Neuronal stem cell (in vitro differentiated cells): ENCODE data around the gene MAPK8.

Source experiments
- DNase-seq: peaks from one replicate; pipeline ENCODE4 v3.0.0-alpha.2; 2013; ENCODE audit warnings: low spot score
- H2AFZ ChIP-seq: one replicate; pipeline ENCODE4 v1.6.1; 2013; ENCODE audit warnings: mild to moderate bottlenecking, low read length, inconsistent platforms
- H2AK5ac ChIP-seq: 2 replicates; pipeline ENCODE4 v1.6.1; 2013; ENCODE audit warnings: low read depth, mild to moderate bottlenecking, inconsistent platforms, low read length, moderate library complexity, mixed read lengths
- H2BK120ac ChIP-seq: 2 replicates; pipeline ENCODE4 v1.6.1; 2013; ENCODE audit warnings: low read depth, mild to moderate bottlenecking, inconsistent platforms, low read length, moderate library complexity, mixed read lengths
- H2BK12ac ChIP-seq: one replicate; pipeline ENCODE4 v1.6.1; 2013; ENCODE audit warnings: low read length, inconsistent platforms
- H2BK15ac ChIP-seq: 2 replicates; pipeline ENCODE4 v1.6.1; 2013; ENCODE audit warnings: mild to moderate bottlenecking, low read length, inconsistent platforms, mixed read lengths
- H2BK5ac ChIP-seq: one replicate; pipeline ENCODE4 v1.6.1; 2013; ENCODE audit warnings: inconsistent platforms, mild to moderate bottlenecking, low read length, moderate library complexity
- H3K14ac ChIP-seq: one replicate; pipeline ENCODE4 v1.6.1; 2013; ENCODE audit warnings: low read length, inconsistent platforms
- H3K18ac ChIP-seq: 2 replicates; pipeline ENCODE4 v1.6.1; 2013; ENCODE audit warnings: low read length, inconsistent platforms
- H3K23ac ChIP-seq: 2 replicates; pipeline ENCODE4 v1.6.1; 2013; ENCODE audit warnings: low read depth, mild to moderate bottlenecking, mixed read lengths, low read length, inconsistent platforms; ENCODE audit not compliant: poor library complexity
- H3K27ac ChIP-seq: replicated peaks from 3 replicates; pipeline ENCODE4 v1.5.1; 2013; ENCODE audit warnings: low read length, inconsistent platforms
- H3K27me3 ChIP-seq, 3 experiments: 2 replicates each; pipeline ENCODE4 v1.6.1; 2013; ENCODE audit warnings: low read length in 3 of 3, mild to moderate bottlenecking in 2 of 3, inconsistent platforms in 1 of 3, low read depth in 1 of 3, mixed read lengths in 1 of 3, moderate library complexity in 1 of 3; ENCODE audit not compliant: control insufficient read depth in 3 of 3, insufficient read depth in 3 of 3
- H3K36me3 ChIP-seq, 2 donors: replicated peaks in 1 of 2; 2 replicates each; pipeline ENCODE4 v1.6.1; 2013; ENCODE audit warnings: low read length in 2 of 2; ENCODE audit not compliant: control insufficient read depth in 2 of 2, insufficient read depth in 2 of 2
- H3K4ac ChIP-seq: 2 replicates; pipeline ENCODE4 v1.6.1; 2013; ENCODE audit warnings: inconsistent platforms, mild to moderate bottlenecking, low read length, moderate library complexity
- H3K4me1 ChIP-seq, 2 donors: 1 replicate in 1 of 2; 2 replicates in 1 of 2; pipeline ENCODE4 v1.6.1; 2013; ENCODE audit warnings: low read length in 2 of 2, low read depth in 1 of 2; ENCODE audit not compliant: control insufficient read depth in 2 of 2, insufficient read depth in 1 of 2
- H3K4me2 ChIP-seq: one replicate; pipeline ENCODE4 v1.6.1; 2013; ENCODE audit warnings: mild to moderate bottlenecking, low read length, inconsistent platforms; ENCODE audit not compliant: insufficient read depth, poor library complexity, severe bottlenecking
- H3K4me3 ChIP-seq, 2 donors: 2 replicates each; pipeline ENCODE4 v1.5.1; 2013; ENCODE audit warnings: low read length in 2 of 2, mild to moderate bottlenecking in 2 of 2, inconsistent platforms in 1 of 2, moderate library complexity in 1 of 2
- H3K79me1 ChIP-seq: one replicate; pipeline ENCODE4 v1.6.1; 2013; ENCODE audit warnings: low read depth, mild to moderate bottlenecking, inconsistent platforms, low read length, moderate library complexity
- H3K9ac ChIP-seq: one replicate; pipeline ENCODE4 v1.6.1; 2013; ENCODE audit warnings: mild to moderate bottlenecking, low read depth, low read length, inconsistent platforms; ENCODE audit not compliant: poor library complexity
- H3K9me3 ChIP-seq, 2 donors: replicated peaks in 1 of 2; 2 replicates each; pipeline versions ENCODE3 to v1.6.1; 2013; ENCODE audit warnings: low read length in 2 of 2, mild to moderate bottlenecking in 2 of 2, inconsistent platforms in 1 of 2, low read depth in 1 of 2, mixed read lengths in 1 of 2, moderate library complexity in 1 of 2; ENCODE audit not compliant: control insufficient read depth in 2 of 2, insufficient read depth in 1 of 2
- H4K8ac ChIP-seq: one replicate; pipeline ENCODE4 v1.6.1; 2013; ENCODE audit warnings: low read depth, mild to moderate bottlenecking, inconsistent platforms, low read length, moderate library complexity
- H4K91ac ChIP-seq: one replicate; pipeline ENCODE4 v1.6.1; 2013; ENCODE audit warnings: low read length, low read depth, mild to moderate bottlenecking, inconsistent platforms; ENCODE audit not compliant: poor library complexity
- WGBS, 2 donors: extraction: QIAGEN DNeasy Blood & Tissue Kit; methylation state at CpG; one replicate each; pipeline ENCODE4 v1.1.7; 2013; ENCODE audit warnings: missing lambda C conversion rate in 2 of 2, mixed read lengths in 1 of 2; ENCODE audit not compliant: insufficient read length in 2 of 2, insufficient replicate concordance in 1 of 2; ENCODE audit errors: extremely low coverage in 2 of 2; 5-methylcytosine and 5-hydroxymethylcytosine counted together

MAPK8 gene

GRCh38 chr10:48429309-48429708, 122.8 kb downstream of the MAPK8 start:
- Histone ChIP-seq H3K36me3 (peaks cover 0 to 81% of the 10 kb centered on the region in 2 donors), H2BK12ac (no peak overlapping the region), H3K9ac (no peak overlapping the region), H3K4me1 (no peaks in the 10 kb centered on the region), H3K4ac (no peak overlapping the region), H3K27ac (no peak overlapping the region), H3K14ac (no peak overlapping the region), H4K8ac (no peak overlapping the region), H4K91ac (no peak overlapping the region), H3K18ac (no peak overlapping the region), H3K27me3 (no peaks in the 10 kb centered on the region), H2AFZ (no peak overlapping the region), H3K23ac (no peak overlapping the region), H3K4me3 (no peak overlapping the region), H3K4me2 (no peak overlapping the region), H3K9me3 (no peaks in the 10 kb centered on the region), H2BK120ac (no peak overlapping the region), H3K79me1 (no peaks in the 10 kb centered on the region), H2BK15ac (no peak overlapping the region), H2AK5ac (no peak overlapping the region), H2BK5ac (no peak overlapping the region)
- DNase-seq, result no peak
- no CpG with 5 or more reads among the region's 1 CpG for WGBS, 2 donors

- Histone ChIP-seq H3K36me3 (peaks cover 2 to 86% of the 10 kb centered on the region in 2 donors), H3K4ac (no peak overlapping the region), H3K4me2 (no peak overlapping the region), H2AFZ (no peak overlapping the region), H3K4me3 (no peak overlapping the region), H2AK5ac (no peak overlapping the region), H2BK12ac (no peak overlapping the region), H3K4me1 (no peaks in the 10 kb centered on the region), H2BK15ac (no peak overlapping the region), H2BK120ac (no peak overlapping the region), H3K9ac (no peak overlapping the region), H3K79me1 (no peaks in the 10 kb centered on the region), H3K14ac (no peak overlapping the region), H4K91ac (no peak overlapping the region), H3K9me3 (no peaks in the 10 kb centered on the region), H3K27me3 (no peaks in the 10 kb centered on the region), H2BK5ac (no peak overlapping the region), H3K27ac (no peak overlapping the region), H4K8ac (no peak overlapping the region), H3K23ac (no peak overlapping the region), H3K18ac (no peak overlapping the region)
- WGBS, 2 donors, result no CpG with 5 or more reads among the region's 4 CpGs
- DNase-seq, result no peak
Measured at GRCh38 chr10:48430402-48430993, 124.0 kb downstream of the MAPK8 start.

- H3K27ac ChIP-seq, result no peak overlapping the region
- no peak overlapping the region for H2AFZ ChIP-seq
- H4K8ac ChIP-seq, result no peak overlapping the region
- peaks cover 2 to 86% of the 10 kb centered on the region in 2 donors for H3K36me3 ChIP-seq
- H3K4ac ChIP-seq, result no peak overlapping the region
- H3K23ac ChIP-seq, result no peak overlapping the region
- H2BK120ac ChIP-seq, result no peak overlapping the region
- H3K4me3 ChIP-seq, result no peak overlapping the region
- no peaks in the 10 kb centered on the region for H3K27me3 ChIP-seq
- H3K14ac ChIP-seq, result no peak overlapping the region
- H3K18ac ChIP-seq, result no peak overlapping the region
- H2BK5ac ChIP-seq, result no peak overlapping the region
- H4K91ac ChIP-seq, result no peak overlapping the region
- H2BK12ac ChIP-seq, result no peak overlapping the region
- H3K4me1 ChIP-seq, result no peaks in the 10 kb centered on the region
- H3K9ac ChIP-seq, result no peak overlapping the region
- no peak overlapping the region for H2BK15ac ChIP-seq
- no peaks in the 10 kb centered on the region for H3K9me3 ChIP-seq
- H3K79me1 ChIP-seq, result no peaks in the 10 kb centered on the region
- no peak overlapping the region for H3K4me2 ChIP-seq
- DNase-seq, result no peak
- H2AK5ac ChIP-seq, result no peak overlapping the region
Measured at GRCh38 chr10:48431871-48432270, 125.4 kb downstream of the MAPK8 start.

GRCh38 chr10:48437546-48437945, 131.1 kb downstream of the MAPK8 start:
- no peak overlapping the region for H4K8ac ChIP-seq
- H3K23ac ChIP-seq, result no peak overlapping the region
- H4K91ac ChIP-seq, result no peak overlapping the region
- H2BK12ac ChIP-seq, result no peak overlapping the region
- peaks cover 0 to 3% of the 10 kb centered on the region in 2 donors for H3K4me1 ChIP-seq
- H3K14ac ChIP-seq, result no peak overlapping the region
- no peak overlapping the region for H2BK15ac ChIP-seq
- no peaks in the 10 kb centered on the region for H3K9me3 ChIP-seq
- H3K4me3 ChIP-seq, result no peak overlapping the region
- no CpG with 5 or more reads among the region's 3 CpGs for WGBS, 2 donors
- H3K27me3 ChIP-seq, result no peaks in the 10 kb centered on the region
- no peak overlapping the region for H2BK5ac ChIP-seq
- H2BK120ac ChIP-seq, result no peak overlapping the region
- no peak overlapping the region for H3K4me2 ChIP-seq
- no peak overlapping the region for H3K18ac ChIP-seq
- H3K4ac ChIP-seq, result no peak overlapping the region
- H2AFZ ChIP-seq, result no peak overlapping the region
- H3K9ac ChIP-seq, result no peak overlapping the region
- peaks cover 4 to 51% of the 10 kb centered on the region in 2 donors for H3K36me3 ChIP-seq
- no peak overlapping the region for H3K27ac ChIP-seq
- no peak overlapping the region for H2AK5ac ChIP-seq
- no peak for DNase-seq
- no peaks in the 10 kb centered on the region for H3K79me1 ChIP-seq
